ENCODE measurements around the gene MRGPRX4. TPM values are rescaled to one million over a fixed set of nuclear protein-coding genes. Genes with fewer than 3 reads are reported as not detected.

MRGPRX4 gene
- total and polyA plus RNA-seq, 2 donors (not counting 3 experiments of a cell fraction or from before 2014, with no cell fraction given): not detected

- Histone ChIP-seq H3K9ac (replicated peaks; ENCODE audit: extremely low read depth, insufficient read depth, low read length) (no peak overlapping the region), H3K4me3 (replicated peaks in 1 of 3; ENCODE audit: insufficient read depth in 1 of 3, low read depth in 1 of 3, low read length in 3 of 3) (no peak overlapping the region), H3K27me3 (ENCODE audit: control insufficient read depth in 2 of 2, insufficient read depth in 2 of 2, low read length in 2 of 2) (no peaks in the 10 kb centered on the region), H2AFZ (ENCODE audit: low read depth, low read length) (no peak overlapping the region), H3K27ac (ENCODE audit: insufficient read depth, low read depth, low read length) (no peak overlapping the region), H3K4me1 (ENCODE audit: control insufficient read depth, extremely low read depth, insufficient read depth, low read length) (no peaks in the 10 kb centered on the region), H3K9me1 (replicated peaks; ENCODE audit: control insufficient read depth, extremely low read depth, insufficient read depth, low read length) (no peaks in the 10 kb centered on the region), H3K79me2 (ENCODE audit: control insufficient read depth, insufficient read depth, low read length) (no peaks in the 10 kb centered on the region), H3K9me3 (replicated peaks; ENCODE audit: control insufficient read depth, insufficient read depth, low read length) (no peaks in the 10 kb centered on the region), H3K36me3 (ENCODE audit: control insufficient read depth in 2 of 2, extremely low read depth in 1 of 2, insufficient read depth in 2 of 2, low read length in 2 of 2) (no peaks in the 10 kb centered on the region), H4K20me1 (replicated peaks; ENCODE audit: control insufficient read depth, extremely low read depth, insufficient read depth, low read length) (no peaks in the 10 kb centered on the region), H3K4me2 (ENCODE audit: insufficient read depth, low read length) (no peak overlapping the region)
- FAIRE-seq: no peak
- BruUV-seq (replicated peaks): no TSS peak
- TF ChIP-seq CTCF (IDR thresholded peaks at IDR 0.05; ENCODE audit: extremely low read depth in 1 of 2, insufficient read depth in 1 of 2, low read depth in 1 of 2, low read length in 2 of 2) (no peak), FOS (IDR thresholded peaks at IDR 0.05; ENCODE audit: borderline replicate concordance, insufficient read depth, low read length) (no peak), JUN (IDR thresholded peaks at IDR 0.05; ENCODE audit: borderline replicate concordance, insufficient read depth, insufficient read length, low read depth) (no peak), EZH2 (IDR thresholded peaks at IDR 0.05; ENCODE audit: borderline replicate concordance, low read depth, low read length, severe bottlenecking) (no peak)
- ChIA-PET POLR2A (no interaction called here), CTCF (interaction anchor here (0.8 to 1.2 kb wide), 2 partner anchors 10 to 19 kb away, joined by 3 to 4 read pairs; no protein-coding TSS in a partner anchor)
- intact Hi-C loops (cut with micrococcal nuclease) (no loop called here), dilution Hi-C loops (cut with MboI; ENCODE audit: extremely low pct_ligation_motif_present, low sequenced_read_pairs) (no loop called here)
- DNase-seq (ENCODE audit: low read depth, low spot score): no peak
Measured at GRCh38 chr11:18222814-18223421, 50.3 kb downstream of the MRGPRX4 start.

Other genes starting within 250 kb of the MRGPRX4 start
- gene SERGEF, start 159.8 kb upstream of the MRGPRX4 start, total RNA-seq: 12.3 and 16.7 TPM in 2 replicates
- 8.7 and 9.2 TPM in 2 replicates for gene SERGEF, start 159.8 kb upstream of the MRGPRX4 start, polyA plus RNA-seq
- gene TPH1, start 126.6 kb upstream of the MRGPRX4 start, total RNA-seq: 0.07 and 0.42 TPM in 2 replicates
- gene TPH1, start 126.6 kb upstream of the MRGPRX4 start, polyA plus RNA-seq: 0.05 and 0.07 TPM in 2 replicates
- 22.1 and 24.2 TPM in 2 replicates for gene SAAL1, start 66.8 kb upstream of the MRGPRX4 start, total RNA-seq
- gene SAAL1, start 66.8 kb upstream of the MRGPRX4 start, polyA plus RNA-seq: 8.0 and 9.5 TPM in 2 replicates
- not detected in 2 replicates for gene MRGPRX3, start 40.3 kb upstream of the MRGPRX4 start, total RNA-seq
- not detected in 2 replicates for gene MRGPRX3, start 40.3 kb upstream of the MRGPRX4 start, polyA plus RNA-seq
- gene SAA4, start 64.0 kb downstream of the MRGPRX4 start, total RNA-seq: not detected in 2 replicates
- not detected in 2 replicates for gene SAA4, start 64.0 kb downstream of the MRGPRX4 start, polyA plus RNA-seq
- not detected in 2 replicates for gene SAA2, start 75.8 kb downstream of the MRGPRX4 start, total RNA-seq
- gene SAA2, start 75.8 kb downstream of the MRGPRX4 start, polyA plus RNA-seq: not detected in 2 replicates
- gene SAA1, start 93.4 kb downstream of the MRGPRX4 start, total RNA-seq: not detected in 2 replicates
- gene SAA1, start 93.4 kb downstream of the MRGPRX4 start, polyA plus RNA-seq: not detected in 2 replicates
- 14.1 and 15.6 TPM in 2 replicates for gene HPS5, start 149.3 kb downstream of the MRGPRX4 start, total RNA-seq
- 3.3 and 4.7 TPM in 2 replicates for gene HPS5, start 149.3 kb downstream of the MRGPRX4 start, polyA plus RNA-seq
- gene GTF2H1, start 149.7 kb downstream of the MRGPRX4 start, total RNA-seq: 44.4 and 47.7 TPM in 2 replicates
- gene GTF2H1, start 149.7 kb downstream of the MRGPRX4 start, polyA plus RNA-seq: 14.2 and 15.7 TPM in 2 replicates
- gene LDHA, start 221.7 kb downstream of the MRGPRX4 start, total RNA-seq: 477 and 537 TPM in 2 replicates
- 201 and 265 TPM in 2 replicates for gene LDHA, start 221.7 kb downstream of the MRGPRX4 start, polyA plus RNA-seq
- not detected in 2 replicates for gene LDHC, start 239.5 kb downstream of the MRGPRX4 start, total RNA-seq
- not detected in 2 replicates for gene LDHC, start 239.5 kb downstream of the MRGPRX4 start, polyA plus RNA-seq

All from endothelial cell of umbilical vein (primary cell).